Body of pancreas (tissue), 4 donors: ENCODE results near the gene EIF4ENIF1. TPM values are rescaled to one million over a fixed set of nuclear protein-coding genes. Genes with fewer than 3 reads are reported as not detected.
A peak's percentile ranks its signal among the peaks of the same experiment; 100 is the strongest.
"Not testable (repeated sequence)": the region's sequence is repeated elsewhere in the genome, so short reads cannot be mapped to it uniquely, and the experiment has no call there.

Source experiments
- ATAC-seq: fragments of 150-250 bp; one replicate; pipeline ENCODE4 v1.9.1; 2016
- DNase-seq, 4 donors: peaks; one replicate each; pipeline ENCODE4 v3.0.0-alpha.2; 2019
- H3K27ac ChIP-seq, 4 donors: fragments of 200-600 bp; sonication (generic); 1 replicate in 3 of 4; 2 replicates in 1 of 4; pipeline versions ENCODE4 v1.5.1 to v1.6.1; 2016 to 2019; ENCODE audit warnings: mild to moderate bottlenecking in 1 of 4, mixed read lengths in 1 of 4, moderate library complexity in 1 of 4
- H3K27me3 ChIP-seq, 2 donors: fragments of 200-600 bp; sonication (generic); one replicate each; pipeline ENCODE4 v1.6.0; 2016; ENCODE audit warnings: mild to moderate bottlenecking in 1 of 2
- H3K36me3 ChIP-seq, 2 donors: fragments of 200-600 bp; sonication (generic); replicated peaks in 1 of 2; 2 replicates each; pipeline ENCODE4 v1.5.1; 2016; ENCODE audit warnings: low read depth in 2 of 2; ENCODE audit not compliant: insufficient read depth in 1 of 2
- H3K4me1 ChIP-seq: fragments of 200-600 bp; sonication (generic); one replicate; pipeline ENCODE4 v1.6.0; 2016
- H3K4me3 ChIP-seq, 2 donors: fragments of 200-600 bp; sonication (generic); 1 replicate in 1 of 2; 2 replicates in 1 of 2; pipeline ENCODE4 v1.5.1; 2016 to 2019
- H3K9me3 ChIP-seq, 3 donors: fragments of 200-600 bp; sonication (generic); 1 replicate in 2 of 3; 2 replicates in 1 of 3; pipeline ENCODE4 v1.5.1; 2016
- CTCF ChIP-seq, 7 experiments: fragments of 450-650 bp in 4 of 7; fragments of 200-600 bp in 3 of 7; sonication (generic) in 3 of 7; IDR thresholded peaks; one replicate each; pipeline ENCODE4 v1.5.1; 2016 to 2019; ENCODE audit warnings: antibody characterized with exemption in 7 of 7
- POLR2A ChIP-seq, 3 donors: fragments of 450-650 bp; IDR thresholded peaks; one replicate each; pipeline ENCODE4 v1.6.1; 2016; ENCODE audit warnings: antibody characterized with exemption in 3 of 3, mild to moderate bottlenecking in 2 of 3
- WGBS, 2 donors: methylation state at CpG; one replicate each; pipeline ENCODE4 v1.1.5; 2017; 5-methylcytosine and 5-hydroxymethylcytosine counted together
- intact Hi-C: fragments of 100-400 bp; cut with DNase I; formaldehyde crosslinking; loops from one replicate; pipeline ENCODE4 v1.15.1; 2023
- total RNA-seq, 2 donors: library from RNA; depleted of rRNA; stranded (reverse); fragments of >200 nt; gene quantifications; one replicate each; pipeline ENCODE4 v1.1.0, GENCODE V29; 2016

EIF4ENIF1 gene
- total RNA-seq, 2 donors from 2014 or later, result 7.5 to 10.9 TPM

GRCh38 chr22:31488988-31489617, 539 bp downstream of the EIF4ENIF1 start:
- Histone ChIP-seq H3K27me3 (no peaks in the 10 kb centered on the region), H3K36me3 (no peaks in the 10 kb centered on the region), H3K4me3 (peak overlapping the region; percentile 76 to 87), H3K9me3 (no peaks in the 10 kb centered on the region), H3K27ac (peak overlapping the region; percentile 95 to 99 (median 98)), H3K4me1 (peaks cover 21% of the 10 kb centered on the region)
- peak; percentile 25 to 57 (median 42) for DNase-seq
- 0 to 1% methylated on average over 8 to 38 of the region's 61 CpGs for WGBS, 2 donors
- TF ChIP-seq POLR2A (IDR thresholded peaks at IDR 0.05) (no peak), CTCF (IDR thresholded peaks at IDR 0.05) (no peak)
- intact Hi-C loops, result no loop called here
- ATAC-seq, result peak; percentile 53

GRCh38 chr22:31488346-31488883, 1.2 kb downstream of the EIF4ENIF1 start:
- Histone ChIP-seq H3K9me3 (no peaks in the 10 kb centered on the region), H3K4me3 (no peak overlapping the region), H3K36me3 (no peaks in the 10 kb centered on the region), H3K27me3 (no peaks in the 10 kb centered on the region), H3K27ac (peak overlapping the region in 3 of 4 donors; percentile 95 to 99 (median 98)), H3K4me1 (peaks cover 21% of the 10 kb centered on the region)
- DNase-seq, result no peak
- intact Hi-C loops, result no loop called here
- WGBS, 2 donors, result 45 to 46% methylated on average over 6 of the region's 6 CpGs
- no peak for ATAC-seq
- TF ChIP-seq CTCF (IDR thresholded peaks at IDR 0.05) (no peak), POLR2A (IDR thresholded peaks at IDR 0.05) (no peak)

GRCh38 chr22:31486951-31487350, 2.7 kb downstream of the EIF4ENIF1 start:
- 96 to 100% methylated on average over 2 of the region's 2 CpGs for WGBS, 2 donors

GRCh38 chr22:31486369-31486768, 3.3 kb downstream of the EIF4ENIF1 start:
- H3K27me3 ChIP-seq, DNase-seq, H3K36me3 ChIP-seq, H3K9me3 ChIP-seq, H3K4me3 ChIP-seq, H3K27ac ChIP-seq, intact Hi-C loops, ATAC-seq: not testable (repeated sequence)
- H3K4me1 ChIP-seq, result peaks cover 21% of the 10 kb centered on the region
- WGBS, 2 donors, result 82 to 90% methylated on average over 11 of the region's 11 CpGs

More at GRCh38 chr22:31486951-31487350, 2.7 kb downstream of the EIF4ENIF1 start:
- Histone ChIP-seq H3K27ac (no peak overlapping the region), H3K9me3 (no peaks in the 10 kb centered on the region), H3K27me3 (no peaks in the 10 kb centered on the region), H3K36me3 (no peaks in the 10 kb centered on the region), H3K4me3 (no peak overlapping the region), H3K4me1 (peaks cover 21% of the 10 kb centered on the region)
- TF ChIP-seq CTCF (IDR thresholded peaks at IDR 0.05) (no peak), POLR2A (IDR thresholded peaks at IDR 0.05) (no peak)
- ATAC-seq (no peak), DNase-seq (no peak)
- intact Hi-C loops, result no loop called here

GRCh38 chr22:31482470-31482869, 7.2 kb downstream of the EIF4ENIF1 start:
- H3K4me3 ChIP-seq, intact Hi-C loops, H3K4me1 ChIP-seq, H3K9me3 ChIP-seq, ATAC-seq, DNase-seq, H3K27me3 ChIP-seq, H3K36me3 ChIP-seq, H3K27ac ChIP-seq: not testable (repeated sequence)
- 73 to 81% methylated on average over 8 of the region's 8 CpGs for WGBS, 2 donors

GRCh38 chr22:31481129-31481528, 8.5 kb downstream of the EIF4ENIF1 start:
- Histone ChIP-seq H3K9me3 (no peaks in the 10 kb centered on the region), H3K27me3 (no peaks in the 10 kb centered on the region), H3K27ac (no peak overlapping the region), H3K4me1 (no peaks in the 10 kb centered on the region), H3K36me3 (peaks cover 2 to 3% of the 10 kb centered on the region in 2 donors), H3K4me3 (no peak overlapping the region)
- ATAC-seq, result no peak
- DNase-seq, result no peak
- intact Hi-C loops, result no loop called here
- WGBS, 2 donors, result 87 to 89% methylated on average over 3 of the region's 3 CpGs
- TF ChIP-seq CTCF (IDR thresholded peaks at IDR 0.05), result no peak
- no peak for TF ChIP-seq POLR2A (IDR thresholded peaks at IDR 0.05)
